WI38 (cell line): Measurements from ENCODE around the gene BCAP31.
"Not testable (repeated sequence)": the region's sequence is repeated elsewhere in the genome, so short reads cannot be mapped to it uniquely, and the experiment has no call there.

Source experiments
- H3K4me3 ChIP-seq: 2 replicates; pipeline ENCODE4 v1.5.1; 2011; ENCODE audit warnings: low read depth, mild to moderate bottlenecking, control low read depth, low read length
- CTCF ChIP-seq: IDR thresholded peaks from 2 replicates; pipeline ENCODE4 v1.5.1; 2012; ENCODE audit warnings: low read depth, mild to moderate bottlenecking, control low read depth, low read length

The BCAP31 gene

GRCh38 chrX:153735274-153735673 is 11.1 kb upstream of the BCAP31 start:
- H3K4me3 ChIP-seq = no peak overlapping the region
- TF ChIP-seq CTCF = no peak

DNA sequence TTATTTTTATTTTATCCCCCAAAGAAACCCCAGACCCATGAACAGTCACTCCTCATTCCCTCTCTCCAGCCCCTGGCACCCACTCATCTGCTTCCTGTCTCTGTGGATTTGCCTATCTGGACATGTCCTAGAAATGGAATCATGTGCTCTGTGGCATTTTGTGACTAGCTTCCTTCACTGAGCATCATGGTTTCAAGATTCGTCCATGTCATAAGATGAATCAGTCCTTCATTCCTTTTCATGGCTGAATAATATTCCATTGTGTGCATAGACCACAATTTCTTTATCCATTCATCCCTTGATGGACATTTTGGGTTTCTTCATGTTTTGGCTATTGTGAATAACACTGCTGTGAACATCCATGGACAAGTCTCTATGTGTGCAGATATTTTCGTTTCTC is 10.7 kb upstream of the BCAP31 start:
- no peak for TF ChIP-seq CTCF
- H3K4me3 ChIP-seq = no peak overlapping the region

- TF ChIP-seq CTCF = no peak
- no peak overlapping the region for H3K4me3 ChIP-seq
Measured at GRCh38 chrX:153733651-153734240, 9.6 kb upstream of the BCAP31 start.

- H3K4me3 ChIP-seq = no peak overlapping the region
- TF ChIP-seq CTCF = no peak
Measured at GRCh38 chrX:153732401-153732800, 8.2 kb upstream of the BCAP31 start.

DNA sequence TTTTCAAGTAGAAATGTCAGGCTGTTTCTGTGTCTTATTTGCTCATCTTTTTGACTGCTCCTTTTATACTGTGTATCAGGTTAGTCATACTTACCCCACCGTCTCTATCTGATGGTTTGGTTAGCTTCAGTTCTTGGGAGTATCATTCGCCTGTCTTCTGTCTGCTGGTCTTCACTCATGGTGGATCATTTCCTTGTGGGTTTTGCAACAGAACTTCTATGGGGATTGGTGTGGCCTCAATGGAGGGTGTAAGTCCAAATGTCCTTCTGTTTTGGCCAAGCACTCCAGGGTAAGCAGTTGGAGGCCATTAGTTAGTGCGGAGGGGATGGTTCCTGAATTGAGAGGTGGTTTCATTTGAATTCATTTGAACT is 7.6 kb upstream of the BCAP31 start:
- no peak for TF ChIP-seq CTCF

GRCh38 chrX:153731117-153731844 is 7.1 kb upstream of the BCAP31 start:
- no peak overlapping the region for H3K4me3 ChIP-seq
- TF ChIP-seq CTCF = no peak

More for the DNA sequence above, 7.6 kb upstream of the BCAP31 start:
- no peak overlapping the region for H3K4me3 ChIP-seq

GRCh38 chrX:153730115-153730514 is 5.9 kb upstream of the BCAP31 start:
- H3K4me3 ChIP-seq = not testable (repeated sequence)
